H9 (cell line): ENCODE measurements around the gene PDS5A. TPM values are rescaled to one million over a fixed set of nuclear protein-coding genes. Genes with fewer than 3 reads are reported as not detected.

Source experiments
- DNase-seq: peaks from one replicate; pipeline ENCODE4 v3.0.0-alpha.2; 2017
- H2AFZ ChIP-seq: one replicate; pipeline ENCODE4 v1.6.1; 2013; ENCODE audit warnings: mild to moderate bottlenecking, low read length, control low read depth, moderate library complexity
- H2AK5ac ChIP-seq: 2 replicates; pipeline ENCODE4 v1.6.1; 2013; ENCODE audit warnings: low read length, control low read depth, mixed read lengths; ENCODE audit not compliant: insufficient read length
- H2BK120ac ChIP-seq: one replicate; pipeline ENCODE4 v1.6.1; 2013; ENCODE audit warnings: low read depth, mild to moderate bottlenecking, low read length, control low read depth, inconsistent platforms; ENCODE audit not compliant: poor library complexity, severe bottlenecking
- H2BK12ac ChIP-seq: 2 replicates; pipeline ENCODE4 v1.6.1; 2013; ENCODE audit warnings: low read length, control low read depth, mixed read lengths, low read depth; ENCODE audit not compliant: insufficient read length
- H2BK15ac ChIP-seq: 2 replicates; pipeline ENCODE4 v1.6.1; 2013; ENCODE audit warnings: low read depth, low read length, control low read depth
- H2BK20ac ChIP-seq: one replicate; pipeline ENCODE4 v1.6.1; 2013; ENCODE audit warnings: low read depth, mild to moderate bottlenecking, low read length, control low read depth, inconsistent platforms; ENCODE audit not compliant: poor library complexity, severe bottlenecking
- H2BK5ac ChIP-seq: 2 replicates; pipeline ENCODE4 v1.6.1; 2013; ENCODE audit warnings: low read length, control low read depth, mixed read lengths; ENCODE audit not compliant: insufficient read length
- H3K14ac ChIP-seq: 2 replicates; pipeline ENCODE4 v1.6.1; 2013; ENCODE audit warnings: low read length, control low read depth; ENCODE audit not compliant: insufficient read depth
- H3K18ac ChIP-seq: 2 replicates; pipeline ENCODE4 v1.6.1; 2013; ENCODE audit warnings: low read depth, mild to moderate bottlenecking, mixed read lengths, low read length, control low read depth; ENCODE audit not compliant: insufficient read length
- H3K23ac ChIP-seq: 2 replicates; pipeline ENCODE4 v1.6.1; 2013; ENCODE audit warnings: low read length, control low read depth, mixed read lengths, low read depth; ENCODE audit not compliant: insufficient read length
- H3K23me2 ChIP-seq: 2 replicates; pipeline ENCODE4 v1.6.1; 2013; ENCODE audit warnings: low read depth, mild to moderate bottlenecking, mixed read lengths, low read length, control low read depth; ENCODE audit not compliant: insufficient read length, poor library complexity, severe bottlenecking
- H3K27ac ChIP-seq: 2 replicates; pipeline ENCODE4 v1.5.1; 2013; ENCODE audit warnings: low read length, control low read depth, mixed read lengths, low read depth; ENCODE audit not compliant: insufficient read length
- H3K27me3 ChIP-seq: 2 replicates; pipeline ENCODE4 v1.6.1; 2013; ENCODE audit warnings: low read length, control low read depth, inconsistent platforms; ENCODE audit not compliant: insufficient read depth
- H3K4ac ChIP-seq: 2 replicates; pipeline ENCODE4 v1.6.1; 2013; ENCODE audit warnings: low read depth, mild to moderate bottlenecking, control low read depth, inconsistent platforms, low read length, moderate library complexity
- H3K4me1 ChIP-seq: 2 replicates; pipeline ENCODE4 v1.6.1; 2013; ENCODE audit warnings: low read length, control low read depth, inconsistent platforms; ENCODE audit not compliant: insufficient read depth
- H3K4me2 ChIP-seq: 2 replicates; pipeline ENCODE4 v1.6.1; 2013; ENCODE audit warnings: low read length, control low read depth, mixed read lengths; ENCODE audit not compliant: insufficient read length, insufficient read depth
- H3K56ac ChIP-seq: 2 replicates; pipeline ENCODE4 v1.6.1; 2013; ENCODE audit warnings: low read depth, mild to moderate bottlenecking, mixed read lengths, low read length, control low read depth; ENCODE audit not compliant: insufficient read length
- H3K79me1 ChIP-seq: 2 replicates; pipeline ENCODE4 v1.6.1; 2013; ENCODE audit warnings: low read depth, mild to moderate bottlenecking, moderate library complexity, low read length, control low read depth, inconsistent platforms; ENCODE audit not compliant: insufficient read depth, poor library complexity, severe bottlenecking
- H3K79me2 ChIP-seq: 2 replicates; pipeline ENCODE4 v1.6.1; 2013; ENCODE audit warnings: low read length, control low read depth, inconsistent platforms; ENCODE audit not compliant: insufficient read depth
- H3K9ac ChIP-seq: 2 replicates; pipeline ENCODE4 v1.6.1; 2013; ENCODE audit warnings: low read length, control low read depth, mixed read lengths; ENCODE audit not compliant: insufficient read length; ENCODE audit errors: extremely low read depth
- H3K9me3 ChIP-seq: one replicate; pipeline ENCODE4 v1.6.1; 2013; ENCODE audit warnings: low read depth, low read length, inconsistent platforms; ENCODE audit not compliant: control insufficient read depth
- H3T11ph ChIP-seq: one replicate; pipeline ENCODE4 v1.6.1; 2013; ENCODE audit warnings: mild to moderate bottlenecking, low read length, control low read depth, inconsistent platforms
- H4K20me1 ChIP-seq: one replicate; pipeline ENCODE4 v1.6.1; 2013; ENCODE audit not compliant: control insufficient read depth, insufficient read length, insufficient read depth
- H4K5ac ChIP-seq: 2 replicates; pipeline ENCODE4 v1.6.1; 2013; ENCODE audit warnings: low read depth, mild to moderate bottlenecking, mixed read lengths, low read length, control low read depth; ENCODE audit not compliant: insufficient read length
- H4K8ac ChIP-seq: replicated peaks from 2 replicates; pipeline ENCODE4 v1.6.1; 2013; ENCODE audit warnings: low read length, control low read depth, mixed read lengths, low read depth; ENCODE audit not compliant: insufficient read length
- H4K91ac ChIP-seq: 2 replicates; pipeline ENCODE4 v1.6.1; 2013; ENCODE audit warnings: low read depth, mild to moderate bottlenecking, moderate library complexity, mixed read lengths, low read length, control low read depth; ENCODE audit not compliant: insufficient read length
- H3K27ac Mint-ChIP-seq, 3 experiments: 2 replicates in 2 of 3; 3 replicates in 1 of 3; pipeline ENCODE4 v1.8.0; 2020 to 2021; ENCODE audit warnings: mixed read lengths in 3 of 3, mild to moderate bottlenecking in 1 of 3, moderate library complexity in 1 of 3
- H3K27me3 Mint-ChIP-seq: 2 replicates; pipeline ENCODE4 v1.8.0; 2021; ENCODE audit warnings: low read depth, mild to moderate bottlenecking, moderate library complexity, mixed read lengths
- H3K36me3 Mint-ChIP-seq, 3 experiments: 2 replicates in 2 of 3; 3 replicates in 1 of 3; pipeline ENCODE4 v1.8.0; 2020 to 2021; ENCODE audit warnings: low read depth in 3 of 3, mixed read lengths in 3 of 3; ENCODE audit not compliant: insufficient read depth in 1 of 3
- H3K4me1 Mint-ChIP-seq, 2 experiments: 2 replicates each; pipeline ENCODE4 v1.8.0; 2020; ENCODE audit warnings: mixed read lengths in 2 of 2
- H3K4me3 Mint-ChIP-seq, 2 experiments: 2 replicates in 1 of 2; 3 replicates in 1 of 2; pipeline ENCODE4 v1.8.0; 2020 to 2021; ENCODE audit warnings: mild to moderate bottlenecking in 2 of 2, mixed read lengths in 2 of 2, moderate library complexity in 1 of 2
- H3K9me3 Mint-ChIP-seq, 2 experiments: 2 replicates in 1 of 2; 3 replicates in 1 of 2; pipeline ENCODE4 v1.8.0; 2020; ENCODE audit warnings: mild to moderate bottlenecking in 2 of 2, mixed read lengths in 2 of 2, moderate library complexity in 1 of 2
- CTCF ChIP-seq: fragments of 200-600 bp; sonication (generic); conservative IDR thresholded peaks from 3 replicates; pipeline ENCODE4 v1.8.0; 2021; ENCODE audit warnings: antibody characterized with exemption, mild to moderate bottlenecking
- WGBS: extraction: QIAGEN DNeasy Blood & Tissue Kit; methylation state at CpG from one replicate; pipeline ENCODE4 v1.1.7; 2013; ENCODE audit warnings: missing lambda C conversion rate, low lambda C conversion rate, mixed read lengths; ENCODE audit not compliant: insufficient read length; ENCODE audit errors: extremely low coverage; 5-methylcytosine and 5-hydroxymethylcytosine counted together
- total RNA-seq: library from RNA; stranded (reverse); gene quantifications from 2 replicates; pipeline ENCODE4 v1.2.1, GENCODE V29; 2021

PDS5A gene
- total RNA-seq, 1 experiment from 2014 or later = 65.4 TPM

DNA sequence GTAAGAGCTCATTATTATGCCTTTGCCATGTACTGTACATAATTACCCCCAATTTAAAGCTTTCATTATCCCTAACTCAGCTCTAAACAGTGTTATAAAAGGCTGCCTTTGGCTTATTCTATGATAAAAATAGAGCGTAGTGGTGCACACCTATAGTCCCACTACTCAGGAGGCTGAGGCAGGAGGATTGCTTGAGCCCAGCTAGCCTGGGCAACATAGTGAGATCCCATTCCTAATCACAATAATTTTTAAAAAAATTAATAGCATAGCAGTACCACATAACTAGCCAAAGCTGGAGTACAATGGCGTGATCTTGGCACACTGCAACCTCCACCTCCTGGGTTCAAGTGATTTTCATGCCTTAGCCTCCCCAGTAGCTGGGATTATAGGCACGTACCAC lies 112.4 kb downstream of the PDS5A start:
- H4K8ac ChIP-seq = no peak overlapping the region
- H2BK120ac ChIP-seq = no peak overlapping the region
- H2BK15ac ChIP-seq = no peak overlapping the region
- H3K23ac ChIP-seq = no peak overlapping the region
- H4K20me1 ChIP-seq = no peaks in the 10 kb centered on the region
- no peaks in the 10 kb centered on the region for H3K27me3 ChIP-seq
- no peak for DNase-seq
- H2BK5ac ChIP-seq = no peak overlapping the region
- TF ChIP-seq CTCF = no peak
- H3K18ac ChIP-seq = no peak overlapping the region
- Mint-ChIP-seq H3K27me3 (no peaks in the 10 kb centered on the region), H3K4me1 (no peaks in the 10 kb centered on the region), H3K27ac (no peak overlapping the region), H3K9me3 (no peaks in the 10 kb centered on the region), H3K4me3 (no peak overlapping the region), H3K36me3 (peaks cover 16 to 62% (median 50%) of the 10 kb centered on the region in 3 experiments; a peak in 6 of 7 replicates)
- no peak overlapping the region for H4K91ac ChIP-seq
- no peaks in the 10 kb centered on the region for H3K4me1 ChIP-seq
- no peak overlapping the region for H3K14ac ChIP-seq
- H3K9me3 ChIP-seq = no peaks in the 10 kb centered on the region
- no peak overlapping the region for H2BK20ac ChIP-seq
- H2BK12ac ChIP-seq = no peak overlapping the region
- H3K4ac ChIP-seq = no peak overlapping the region
- no peak overlapping the region for H3T11ph ChIP-seq
- H3K27ac ChIP-seq = no peak overlapping the region
- no peak overlapping the region for H4K5ac ChIP-seq
- peaks cover 3% of the 10 kb centered on the region for H3K79me1 ChIP-seq
- no CpG with 5 or more reads among the region's 3 CpGs for WGBS
- H3K56ac ChIP-seq = no peak overlapping the region
- H3K9ac ChIP-seq = no peak overlapping the region
- no peak overlapping the region for H2AFZ ChIP-seq
- H3K79me2 ChIP-seq = no peaks in the 10 kb centered on the region
- no peak overlapping the region for H3K4me2 ChIP-seq
- no peaks in the 10 kb centered on the region for H3K23me2 ChIP-seq
- H2AK5ac ChIP-seq = no peak overlapping the region
